ENCODE measurements around the gene MAPKAPK3.

DNA sequence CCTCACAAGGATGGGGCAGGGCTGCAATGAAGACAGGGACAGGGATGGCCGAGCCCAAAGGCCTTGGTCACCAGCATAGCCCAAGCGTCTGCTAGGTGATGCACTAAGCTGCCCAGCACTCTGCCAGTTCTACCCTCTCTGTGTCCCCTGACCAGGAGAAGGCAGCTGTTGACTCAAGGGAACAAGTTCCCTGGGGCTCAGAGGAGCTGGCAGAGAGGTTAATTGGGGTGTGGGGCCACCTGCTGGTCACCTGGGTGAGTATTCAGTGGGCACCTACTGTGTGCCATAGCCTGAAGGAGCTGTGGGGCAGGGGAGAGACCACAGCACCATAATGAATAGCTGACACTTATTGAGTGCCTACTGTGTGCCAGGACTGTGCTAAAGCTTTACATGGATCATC, 35.8 kb downstream of the MAPKAPK3 start:
- TF ChIP-seq POLR2AphosphoS5 (IDR thresholded peaks at IDR 0.05; ENCODE audit: insufficient read depth, low read depth, low read length) (no peak), EZH2 (IDR thresholded peaks at IDR 0.05; ENCODE audit: borderline replicate concordance, low read depth, low read length, severe bottlenecking) (no peak)

All from endothelial cell of umbilical vein (primary cell).